ENCODE results near the gene TPPP3.

TPPP3 gene

DNA sequence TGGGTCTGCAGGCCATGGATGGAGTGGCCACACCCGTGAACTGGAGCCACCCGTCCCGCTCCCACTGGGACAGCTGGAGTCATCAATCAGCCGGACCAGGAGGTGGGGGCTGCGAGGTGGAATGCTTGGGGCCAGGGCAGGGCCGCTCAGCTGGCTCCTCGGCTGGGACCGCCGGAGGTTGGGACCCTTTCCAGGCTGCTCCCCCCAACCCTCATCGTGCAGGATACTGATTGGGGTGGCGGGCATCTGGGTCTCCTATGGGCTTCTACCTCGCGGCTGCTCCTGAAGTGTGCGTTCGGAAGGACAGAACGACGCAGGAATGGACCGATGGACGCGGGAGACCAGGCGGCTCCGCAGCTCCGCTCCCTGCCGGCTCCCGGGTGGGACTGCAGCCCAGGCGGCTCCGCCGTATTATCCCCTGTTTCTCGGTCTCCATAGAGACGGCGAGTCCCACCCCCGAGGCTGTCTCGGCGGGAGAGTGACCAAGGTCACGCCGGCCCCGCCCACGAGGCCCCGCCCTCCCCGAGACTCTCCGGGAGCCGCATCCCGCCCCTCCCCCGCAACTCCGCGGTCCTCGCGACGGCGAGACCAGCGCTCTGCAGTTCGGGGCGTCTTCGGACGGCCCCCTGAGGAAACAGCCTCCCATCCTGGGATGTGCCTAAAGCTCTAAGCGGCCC lies at the start of gene TPPP3:
TSS of gene TPPP3 (minus strand) at position 388 of the 677 bp plus-strand sequence. CDS start 2,387 bp downstream, outside the sequence.
- DNase-seq (ENCODE audit: extremely low spot score): no peak
- CTCF ChIA-PET: interaction anchor here (0.6 to 1.5 kb wide), 3 partner anchors 12 to 115 kb away, joined by 3 to 4 read pairs (median 3); no protein-coding TSS in a partner anchor
- POLR2A ChIA-PET: no interaction called here
- TF ChIP-seq, protein P1, sequence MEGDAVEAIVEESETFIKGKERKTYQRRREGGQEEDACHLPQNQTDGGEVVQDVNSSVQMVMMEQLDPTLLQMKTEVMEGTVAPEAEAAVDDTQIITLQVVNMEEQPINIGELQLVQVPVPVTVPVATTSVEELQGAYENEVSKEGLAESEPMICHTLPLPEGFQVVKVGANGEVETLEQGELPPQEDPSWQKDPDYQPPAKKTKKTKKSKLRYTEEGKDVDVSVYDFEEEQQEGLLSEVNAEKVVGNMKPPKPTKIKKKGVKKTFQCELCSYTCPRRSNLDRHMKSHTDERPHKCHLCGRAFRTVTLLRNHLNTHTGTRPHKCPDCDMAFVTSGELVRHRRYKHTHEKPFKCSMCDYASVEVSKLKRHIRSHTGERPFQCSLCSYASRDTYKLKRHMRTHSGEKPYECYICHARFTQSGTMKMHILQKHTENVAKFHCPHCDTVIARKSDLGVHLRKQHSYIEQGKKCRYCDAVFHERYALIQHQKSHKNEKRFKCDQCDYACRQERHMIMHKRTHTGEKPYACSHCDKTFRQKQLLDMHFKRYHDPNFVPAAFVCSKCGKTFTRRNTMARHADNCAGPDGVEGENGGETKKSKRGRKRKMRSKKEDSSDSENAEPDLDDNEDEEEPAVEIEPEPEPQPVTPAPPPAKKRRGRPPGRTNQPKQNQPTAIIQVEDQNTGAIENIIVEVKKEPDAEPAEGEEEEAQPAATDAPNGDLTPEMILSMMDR (IDR thresholded peaks at IDR 0.05; ENCODE audit: control extremely low read depth, extremely low read depth, low read depth, missing control alignments): no peak

DNA sequence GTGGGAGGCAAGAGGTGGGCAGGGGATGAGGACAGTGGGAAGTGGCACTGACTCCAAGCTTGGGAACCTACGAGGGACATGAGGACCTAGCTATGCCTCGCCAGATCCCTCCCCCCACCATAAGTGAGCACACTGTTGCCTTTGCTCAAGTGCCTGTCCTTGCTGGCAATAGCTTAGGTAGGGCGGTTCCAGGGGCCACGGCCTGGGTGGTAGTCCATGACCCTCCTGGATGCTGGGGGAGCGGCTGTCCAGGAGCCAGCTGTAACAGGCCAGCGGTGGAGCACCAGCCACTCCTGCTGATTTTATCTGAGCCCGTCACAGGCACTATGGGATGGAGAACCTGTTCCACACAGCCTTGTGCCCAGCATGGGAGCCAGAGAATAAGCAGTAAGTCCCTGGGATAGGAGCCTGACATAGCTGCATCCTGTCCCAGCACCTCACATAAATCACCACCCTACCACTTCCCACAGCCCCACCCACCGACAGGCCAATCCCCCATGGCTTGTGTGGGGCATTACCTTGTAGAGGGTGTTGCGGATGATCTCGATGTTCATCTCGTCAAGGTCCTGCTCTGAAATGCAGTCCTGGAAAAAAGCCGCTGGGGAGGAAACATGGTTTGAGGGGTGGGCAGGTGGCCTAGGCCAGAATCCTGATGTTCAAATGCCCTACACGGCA lies 49.4 kb upstream of the TPPP3 start:
- CTCF ChIA-PET: interaction anchor here (1.1 to 9.2 kb wide), 8 partner anchors 13 to 185 kb away, joined by 3 to 106 read pairs (median 4); partner anchors contain the start of gene PLEKHG4
- TF ChIP-seq, protein P1 (IDR thresholded peaks at IDR 0.05; ENCODE audit: control extremely low read depth, extremely low read depth, low read depth, missing control alignments): no peak
- no peak for DNase-seq (ENCODE audit: extremely low spot score)
- POLR2A ChIA-PET: no interaction called here

DNA sequence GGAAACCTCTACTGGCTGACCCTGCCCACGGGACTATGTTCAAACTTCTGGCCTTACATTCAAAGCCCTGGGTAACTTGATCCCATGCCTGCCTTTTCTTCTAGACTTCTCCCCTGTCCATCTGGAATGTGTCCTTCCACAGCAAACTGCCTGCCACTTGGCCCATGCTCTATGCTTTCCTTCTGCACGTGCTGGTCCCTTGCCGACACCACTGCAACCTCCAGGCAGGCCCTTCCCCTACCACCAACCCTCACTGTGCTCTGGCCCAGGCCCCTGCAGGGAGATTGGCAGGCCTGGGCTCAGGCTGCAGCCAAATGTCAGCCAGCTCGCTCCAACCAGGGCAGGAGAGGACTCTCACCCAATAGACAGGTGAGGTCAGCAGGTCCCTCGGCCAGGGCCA lies 48.6 kb upstream of the TPPP3 start:
- POLR2A ChIA-PET: no interaction called here
- CTCF ChIA-PET: interaction anchor here (1.2 to 9.2 kb wide), 8 partner anchors 8 to 184 kb away, joined by 3 to 106 read pairs (median 4); no protein-coding TSS in a partner anchor
- no peak for DNase-seq (ENCODE audit: extremely low spot score)
- TF ChIP-seq, protein P1 (IDR thresholded peaks at IDR 0.05; ENCODE audit: control extremely low read depth, extremely low read depth, low read depth, missing control alignments): no peak

GRCh38 chr16:67441271-67441753 lies 48.0 kb upstream of the TPPP3 start:
- TF ChIP-seq, protein P1 (IDR thresholded peaks at IDR 0.05; ENCODE audit: control extremely low read depth, extremely low read depth, low read depth, missing control alignments): no peak
- POLR2A ChIA-PET: interaction anchor here (0.5 kb wide), 1 partner anchor 9 kb away, joined by 5 read pairs; no protein-coding TSS in a partner anchor
- DNase-seq (ENCODE audit: extremely low spot score): no peak
- CTCF ChIA-PET: interaction anchor here (1.2 to 9.2 kb wide), 5 partner anchors 9 to 39 kb away, joined by 3 to 106 read pairs (median 3); no protein-coding TSS in a partner anchor

- CTCF ChIA-PET: interaction anchor here (1.2 to 2.6 kb wide), 3 partner anchors 9 to 32 kb away, joined by 3 to 13 read pairs (median 7); no protein-coding TSS in a partner anchor
- POLR2A ChIA-PET: no interaction called here
- no peak for DNase-seq (ENCODE audit: extremely low spot score)
- TF ChIP-seq, protein P1 (IDR thresholded peaks at IDR 0.05; ENCODE audit: control extremely low read depth, extremely low read depth, low read depth, missing control alignments): no peak
These were observed 45.6 kb upstream of the TPPP3 start for GRCh38 chr16:67438824-67439393.
